ENCODE data around the gene AMOTL2. TPM values are rescaled to one million over a fixed set of nuclear protein-coding genes. Genes with fewer than 3 reads are reported as not detected.

The AMOTL2 gene
- polyA plus RNA-seq, 4 donors: 6.7 to 44.3 (median 10.3) TPM

DNA sequence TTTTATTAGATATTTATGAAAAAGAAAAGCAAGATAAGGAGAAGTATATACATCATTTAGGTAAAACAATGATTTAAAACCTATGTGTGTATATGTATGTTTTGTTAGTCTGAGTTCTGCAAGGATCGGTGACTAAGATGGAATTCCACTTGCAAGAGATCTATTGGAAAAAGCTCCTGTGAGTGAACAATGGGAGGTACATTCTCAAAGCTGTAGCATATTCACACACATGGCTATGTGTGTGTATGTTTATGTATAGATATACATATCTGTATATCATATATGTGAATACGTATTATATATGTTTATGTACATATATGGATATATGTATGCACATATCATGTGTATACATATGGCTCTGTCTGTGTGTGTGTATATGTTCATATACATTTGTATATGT lies 54.3 kb downstream of the AMOTL2 start:
- Histone ChIP-seq H3K9me3 (ENCODE audit: control insufficient read depth in 2 of 2, insufficient read depth in 1 of 2, low read depth in 1 of 2, low read length in 1 of 2) (no peaks in the 10 kb centered on the region), H3K27me3 (ENCODE audit: control insufficient read depth in 3 of 3, insufficient read depth in 3 of 3, low read length in 3 of 3) (no peaks in the 10 kb centered on the region), H3K36me3 (ENCODE audit: control insufficient read depth in 3 of 3, insufficient read depth in 2 of 3, low read depth in 1 of 3, low read length in 3 of 3) (no peaks in the 10 kb centered on the region), H3K4me3 (ENCODE audit: low read depth in 1 of 3, low read length in 3 of 3) (no peak overlapping the region), H3K27ac (ENCODE audit: low read depth in 1 of 3, low read length in 2 of 3) (no peak overlapping the region), H3K4me1 (ENCODE audit: control insufficient read depth in 3 of 3, insufficient read depth in 2 of 3, low read depth in 1 of 3, low read length in 2 of 3) (peaks cover 0 to 1% (median 0%) of the 10 kb centered on the region in 3 donors)
- FAIRE-seq (no peak), DNase-seq (no peak)
- 94 to 96% (median 95%) methylated on average over 2 of the region's 2 CpGs for WGBS, 3 donors

DNA sequence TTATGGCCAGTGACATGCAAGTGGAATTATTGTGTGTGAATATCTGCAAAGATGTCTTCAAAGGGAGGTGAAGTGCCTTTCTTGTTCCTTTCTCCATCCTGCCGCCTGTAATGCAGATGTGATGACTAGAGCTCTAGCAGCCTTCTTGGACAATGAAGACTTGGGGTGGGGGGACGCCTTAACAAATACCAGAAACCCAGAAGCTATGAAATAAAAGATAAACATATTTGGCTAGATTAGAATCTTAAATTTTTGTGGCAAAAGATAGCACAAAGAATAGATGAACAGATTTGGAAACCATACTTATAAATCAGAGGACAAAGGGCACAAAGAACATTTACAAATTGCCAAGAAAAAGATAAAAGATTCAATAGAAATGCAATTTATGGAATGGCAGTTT lies 56.1 kb downstream of the AMOTL2 start:
- 87 to 95% (median 92%) methylated on average over 2 of the region's 2 CpGs for WGBS, 3 donors

DNA sequence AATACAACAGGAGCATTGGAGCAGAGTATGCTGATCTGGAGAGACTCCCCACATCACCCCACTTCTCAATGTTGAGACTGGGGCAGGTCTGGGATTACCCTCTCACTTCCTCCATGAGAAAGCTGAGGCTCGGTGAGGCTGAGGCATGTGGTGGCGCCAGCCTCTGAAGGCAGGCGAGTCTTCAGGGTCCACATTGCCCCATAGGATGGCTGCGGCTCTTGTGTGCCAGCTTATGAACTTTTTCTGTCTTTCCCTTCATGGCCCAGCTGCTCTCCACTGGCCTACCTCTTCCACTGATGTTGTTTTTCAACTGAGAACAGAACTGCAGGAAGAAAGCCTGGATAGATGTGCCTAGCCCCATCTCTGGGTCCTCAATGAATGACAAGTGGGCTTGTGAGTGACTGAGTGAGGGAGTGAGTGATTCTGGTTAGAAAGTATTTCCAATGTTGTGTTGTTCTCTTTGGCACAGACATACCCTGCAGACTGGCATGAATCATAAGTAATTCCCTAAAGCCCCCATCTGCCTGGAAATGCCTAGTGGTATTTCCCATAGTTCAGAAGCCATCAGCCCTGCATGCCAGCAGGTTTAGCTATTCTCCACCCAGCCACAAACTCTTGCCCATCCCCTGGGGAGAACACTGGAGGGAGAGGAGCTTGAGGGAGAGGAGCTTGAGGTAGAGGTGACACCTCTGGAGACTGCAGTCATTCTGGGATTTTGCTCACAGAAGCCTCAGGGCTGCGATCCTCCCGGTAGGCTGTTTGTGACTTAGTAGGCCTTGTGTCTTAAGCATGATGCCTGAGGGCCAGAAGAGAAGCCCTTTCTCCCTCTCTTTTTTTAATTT lies 56.9 kb downstream of the AMOTL2 start:
- no peaks in the 10 kb centered on the region for H3K36me3 ChIP-seq (ENCODE audit: control insufficient read depth in 3 of 3, insufficient read depth in 2 of 3, low read depth in 1 of 3, low read length in 3 of 3)
- WGBS, 3 donors: 91 to 95% (median 94%) methylated on average over 6 of the region's 6 CpGs
- no peak overlapping the region for H3K27ac ChIP-seq (ENCODE audit: low read depth in 1 of 3, low read length in 2 of 3)
- FAIRE-seq: no peak
- H3K27me3 ChIP-seq (ENCODE audit: control insufficient read depth in 3 of 3, insufficient read depth in 3 of 3, low read length in 3 of 3): no peaks in the 10 kb centered on the region
- no peak for DNase-seq
- no peak overlapping the region for H3K4me3 ChIP-seq (ENCODE audit: low read depth in 1 of 3, low read length in 3 of 3)
- no peaks in the 10 kb centered on the region for H3K9me3 ChIP-seq (ENCODE audit: control insufficient read depth in 2 of 2, insufficient read depth in 1 of 2, low read depth in 1 of 2, low read length in 1 of 2)
- H3K4me1 ChIP-seq (ENCODE audit: control insufficient read depth in 3 of 3, insufficient read depth in 2 of 3, low read depth in 1 of 3, low read length in 2 of 3): peaks cover 0 to 15% (median 0%) of the 10 kb centered on the region in 3 donors

More for the DNA sequence above, 56.1 kb downstream of the AMOTL2 start:
- Histone ChIP-seq H3K4me1 (ENCODE audit: control insufficient read depth in 3 of 3, insufficient read depth in 2 of 3, low read depth in 1 of 3, low read length in 2 of 3) (peaks cover 0 to 14% (median 0%) of the 10 kb centered on the region in 3 donors), H3K9me3 (ENCODE audit: control insufficient read depth in 2 of 2, insufficient read depth in 1 of 2, low read depth in 1 of 2, low read length in 1 of 2) (no peaks in the 10 kb centered on the region), H3K4me3 (ENCODE audit: low read depth in 1 of 3, low read length in 3 of 3) (no peak overlapping the region), H3K36me3 (ENCODE audit: control insufficient read depth in 3 of 3, insufficient read depth in 2 of 3, low read depth in 1 of 3, low read length in 3 of 3) (no peaks in the 10 kb centered on the region), H3K27ac (ENCODE audit: low read depth in 1 of 3, low read length in 2 of 3) (no peak overlapping the region), H3K27me3 (ENCODE audit: control insufficient read depth in 3 of 3, insufficient read depth in 3 of 3, low read length in 3 of 3) (no peaks in the 10 kb centered on the region)
- DNase-seq: no peak
- no peak for FAIRE-seq

GRCh38 chr3:134315286-134316106 lies 58.8 kb downstream of the AMOTL2 start:
- Histone ChIP-seq H3K4me3 (ENCODE audit: low read depth in 1 of 3, low read length in 3 of 3) (no peak overlapping the region), H3K27me3 (ENCODE audit: control insufficient read depth in 3 of 3, insufficient read depth in 3 of 3, low read length in 3 of 3) (no peaks in the 10 kb centered on the region), H3K9me3 (ENCODE audit: control insufficient read depth in 2 of 2, insufficient read depth in 1 of 2, low read depth in 1 of 2, low read length in 1 of 2) (no peaks in the 10 kb centered on the region), H3K4me1 (ENCODE audit: control insufficient read depth in 3 of 3, insufficient read depth in 2 of 3, low read depth in 1 of 3, low read length in 2 of 3) (peaks cover 0 to 30% (median 0%) of the 10 kb centered on the region in 3 donors), H3K36me3 (ENCODE audit: control insufficient read depth in 3 of 3, insufficient read depth in 2 of 3, low read depth in 1 of 3, low read length in 3 of 3) (no peaks in the 10 kb centered on the region), H3K27ac (ENCODE audit: low read depth in 1 of 3, low read length in 2 of 3) (peak overlapping the region in 1 of 3 donors; percentile 85)
- FAIRE-seq: no peak
- 59 to 86% (median 81%) methylated on average over 14 of the region's 14 CpGs for WGBS, 3 donors
- no peak for DNase-seq

- Histone ChIP-seq H3K27ac (ENCODE audit: low read depth in 1 of 3, low read length in 2 of 3) (peak overlapping the region in 1 of 3 donors; percentile 85), H3K4me1 (ENCODE audit: control insufficient read depth in 3 of 3, insufficient read depth in 2 of 3, low read depth in 1 of 3, low read length in 2 of 3) (peaks cover 1 to 38% (median 5%) of the 10 kb centered on the region in 3 donors), H3K27me3 (ENCODE audit: control insufficient read depth in 3 of 3, insufficient read depth in 3 of 3, low read length in 3 of 3) (no peaks in the 10 kb centered on the region), H3K36me3 (ENCODE audit: control insufficient read depth in 3 of 3, insufficient read depth in 2 of 3, low read depth in 1 of 3, low read length in 3 of 3) (no peaks in the 10 kb centered on the region), H3K4me3 (ENCODE audit: low read depth in 1 of 3, low read length in 3 of 3) (no peak overlapping the region), H3K9me3 (ENCODE audit: control insufficient read depth in 2 of 2, insufficient read depth in 1 of 2, low read depth in 1 of 2, low read length in 1 of 2) (no peaks in the 10 kb centered on the region)
- 74 to 91% (median 87%) methylated on average over 6 of the region's 6 CpGs for WGBS, 3 donors
- FAIRE-seq: no peak
- no peak for DNase-seq
Measured at GRCh38 chr3:134314588-134315285, 59.5 kb downstream of the AMOTL2 start.

DNA sequence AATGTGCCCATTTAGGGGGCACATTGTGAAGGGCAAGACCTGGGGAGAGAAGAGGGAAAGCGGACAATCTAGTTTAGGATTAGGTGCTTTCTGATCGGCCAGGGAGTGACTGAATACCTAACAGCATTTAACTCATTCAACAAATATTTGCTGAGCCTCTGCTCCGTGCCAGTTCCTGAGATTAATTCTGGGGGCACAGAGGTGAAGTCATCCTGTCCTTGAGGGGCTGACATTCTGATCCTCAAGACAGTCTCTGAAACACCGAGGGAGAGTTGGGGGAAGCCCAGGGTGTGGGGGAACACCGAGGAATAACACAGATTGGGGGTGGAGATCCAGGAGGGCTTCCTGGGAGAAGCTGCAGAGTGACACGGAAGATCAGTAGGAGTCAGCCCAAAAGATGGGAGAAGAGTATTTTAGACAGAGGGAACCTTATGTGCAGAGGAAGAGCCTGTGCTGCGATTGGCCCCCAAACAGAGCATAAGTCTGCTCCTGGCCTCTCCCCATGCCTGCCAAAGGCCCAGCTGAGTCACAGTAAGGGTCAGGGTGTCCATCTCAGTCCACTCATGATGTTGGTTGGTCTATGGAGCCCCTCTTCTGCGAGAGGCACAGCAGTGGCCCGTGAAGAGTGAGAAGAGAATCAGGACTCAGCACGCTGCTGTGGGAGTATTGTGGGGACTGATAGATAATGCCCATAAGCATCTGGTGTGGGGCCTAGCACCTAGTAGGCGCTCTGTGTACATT lies 60.2 kb downstream of the AMOTL2 start:
- DNase-seq (no peak), FAIRE-seq (no peak)
- Histone ChIP-seq H3K9me3 (ENCODE audit: control insufficient read depth in 2 of 2, insufficient read depth in 1 of 2, low read depth in 1 of 2, low read length in 1 of 2) (no peaks in the 10 kb centered on the region), H3K27me3 (ENCODE audit: control insufficient read depth in 3 of 3, insufficient read depth in 3 of 3, low read length in 3 of 3) (no peaks in the 10 kb centered on the region), H3K36me3 (ENCODE audit: control insufficient read depth in 3 of 3, insufficient read depth in 2 of 3, low read depth in 1 of 3, low read length in 3 of 3) (no peaks in the 10 kb centered on the region), H3K27ac (ENCODE audit: low read depth in 1 of 3, low read length in 2 of 3) (peak overlapping the region in 2 of 3 donors; percentile 26 to 85), H3K4me3 (ENCODE audit: low read depth in 1 of 3, low read length in 3 of 3) (peak overlapping the region in 2 of 3 donors; percentile 37 to 44), H3K4me1 (ENCODE audit: control insufficient read depth in 3 of 3, insufficient read depth in 2 of 3, low read depth in 1 of 3, low read length in 2 of 3) (peaks cover 5 to 45% (median 5%) of the 10 kb centered on the region in 3 donors)
- WGBS, 3 donors: 72 to 77% (median 74%) methylated on average over 11 of the region's 11 CpGs

DNA sequence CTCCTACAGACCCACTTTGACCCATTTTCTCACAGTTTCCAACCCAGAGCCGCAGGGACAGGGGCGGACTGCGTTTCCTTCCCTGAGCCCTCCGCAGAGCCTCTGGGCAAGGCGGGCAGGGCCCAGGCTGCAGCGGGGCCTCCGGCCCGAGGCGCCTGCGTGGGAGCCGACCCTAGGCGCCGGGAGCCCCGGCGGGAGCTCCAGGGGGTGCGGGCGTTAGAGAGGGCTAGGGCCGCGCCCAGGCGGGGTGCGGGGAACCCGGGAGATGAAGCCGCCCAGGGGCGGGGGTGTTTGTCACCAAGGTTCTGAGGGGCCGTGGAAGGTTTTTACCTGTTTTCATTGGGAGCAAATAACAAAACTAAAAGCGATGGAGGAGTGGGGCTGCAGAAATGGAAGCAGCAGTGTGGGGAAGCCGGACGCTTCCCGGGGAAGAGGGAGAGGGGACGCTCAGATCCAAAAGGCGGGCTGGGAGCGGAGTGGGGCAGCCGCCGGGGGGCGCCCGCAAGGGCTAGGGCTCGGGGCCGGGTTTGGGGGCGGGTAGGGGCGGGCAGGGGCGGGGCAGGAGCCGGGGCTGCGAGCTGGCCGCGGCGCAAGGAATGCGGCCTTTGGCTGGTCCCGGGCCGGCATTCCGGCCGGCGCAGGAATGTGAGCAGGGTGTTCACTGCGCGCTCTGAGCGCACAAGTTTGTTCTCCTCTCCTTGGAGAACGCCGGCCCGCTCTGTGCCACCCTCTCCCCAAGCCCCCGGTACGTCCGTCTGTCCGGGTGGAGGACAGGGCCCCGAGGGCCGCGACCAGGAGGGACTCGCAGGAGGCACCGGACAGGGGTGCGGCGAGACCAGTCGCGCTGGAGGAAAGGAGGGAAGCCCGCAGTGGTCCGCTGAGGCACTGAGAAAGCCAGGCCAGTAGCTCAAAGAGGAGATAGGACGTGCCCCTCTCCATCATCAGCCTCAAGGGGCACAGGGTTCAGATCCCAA lies 61.1 kb downstream of the AMOTL2 start:
- peaks cover 5 to 51% (median 7%) of the 10 kb centered on the region in 3 donors for H3K4me1 ChIP-seq (ENCODE audit: control insufficient read depth in 3 of 3, insufficient read depth in 2 of 3, low read depth in 1 of 3, low read length in 2 of 3)
- peak; percentile 54 to 69 for DNase-seq
- FAIRE-seq: no peak
- peak overlapping the region in 2 of 3 donors; percentile 26 to 85 for H3K27ac ChIP-seq (ENCODE audit: low read depth in 1 of 3, low read length in 2 of 3)
- H3K36me3 ChIP-seq (ENCODE audit: control insufficient read depth in 3 of 3, insufficient read depth in 2 of 3, low read depth in 1 of 3, low read length in 3 of 3): no peaks in the 10 kb centered on the region
- H3K27me3 ChIP-seq (ENCODE audit: control insufficient read depth in 3 of 3, insufficient read depth in 3 of 3, low read length in 3 of 3): no peaks in the 10 kb centered on the region
- 19 to 32% (median 21%) methylated on average over 44 to 74 of the region's 74 CpGs for WGBS, 3 donors
- H3K4me3 ChIP-seq (ENCODE audit: low read depth in 1 of 3, low read length in 3 of 3): peak overlapping the region in 2 of 3 donors; percentile 37 to 44
- no peaks in the 10 kb centered on the region for H3K9me3 ChIP-seq (ENCODE audit: control insufficient read depth in 2 of 2, insufficient read depth in 1 of 2, low read depth in 1 of 2, low read length in 1 of 2)

Data from small intestine (tissue), 7 donors.